SK-N-SH treated with all-trans-retinoic acid at 6 μM for 48 hours (cell line): Measurements from ENCODE around the gene TMEM139.

Experiments used
- ARNTL ChIP-seq: fragments of 450-650 bp; formaldehyde crosslinking; IDR thresholded peaks from 2 replicates; pipeline ENCODE4 v1.5.0; 2020; ENCODE audit warnings: low read depth, mild to moderate bottlenecking, moderate library complexity, borderline replicate concordance
- ESRRG ChIP-seq: fragments of 250-450 bp; sonication (Bioruptor Pico); IDR thresholded peaks from 2 replicates; pipeline ENCODE4 v1.6.1; 2021; ENCODE audit warnings: mild to moderate bottlenecking
- PPARA ChIP-seq: fragments of 250-450 bp; sonication (Bioruptor Pico); IDR thresholded peaks from 2 replicates; pipeline ENCODE4 v1.5.0; 2020; ENCODE audit warnings: mild to moderate bottlenecking, borderline replicate concordance
- RARB ChIP-seq: fragments of 250-450 bp; sonication (Bioruptor Pico); IDR thresholded peaks from 2 replicates; pipeline ENCODE4 v1.8.0; 2021; ENCODE audit warnings: mild to moderate bottlenecking, moderate library complexity
- TF ChIP-seq, protein P1 (sequence below): fragments of 250-450 bp; sonication (Bioruptor Pico); IDR thresholded peaks from 2 replicates; pipeline ENCODE4 v1.8.0; 2021; ENCODE audit warnings: low read depth, mild to moderate bottlenecking, moderate library complexity, borderline replicate concordance
- TF ChIP-seq, protein P2 (sequence below): fragments of 250-450 bp; sonication (Bioruptor Pico); IDR thresholded peaks from 2 replicates; pipeline ENCODE4 v1.8.0; 2020; ENCODE audit warnings: mild to moderate bottlenecking, moderate library complexity, borderline replicate concordance

DNA sequence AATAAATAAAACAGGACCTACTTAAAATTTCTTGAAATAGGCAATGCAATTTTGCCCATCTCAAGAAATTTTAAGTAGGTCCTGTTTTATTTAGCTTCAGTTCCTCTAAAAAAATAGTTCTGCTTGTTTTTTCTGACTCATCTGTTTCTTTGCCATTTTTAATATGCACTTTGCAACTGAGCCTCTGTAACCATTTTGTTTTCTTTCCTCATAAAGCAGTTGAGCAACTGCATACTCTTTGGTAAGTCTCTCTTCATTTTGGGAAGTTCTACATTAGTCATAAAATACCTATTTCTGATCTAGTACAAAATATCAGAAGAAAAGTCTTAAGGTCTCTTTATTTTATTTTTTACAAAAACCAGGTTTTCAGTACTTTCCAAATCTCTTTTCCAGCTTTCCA lies 44.9 kb upstream of the TMEM139 start:
- TF ChIP-seq ESRRG (no peak), ARNTL (CRISPR knock-in tag) (no peak), RARB (CRISPR knock-in tag) (no peak), PPARA (CRISPR knock-in tag) (no peak)
- TF ChIP-seq, protein P1, sequence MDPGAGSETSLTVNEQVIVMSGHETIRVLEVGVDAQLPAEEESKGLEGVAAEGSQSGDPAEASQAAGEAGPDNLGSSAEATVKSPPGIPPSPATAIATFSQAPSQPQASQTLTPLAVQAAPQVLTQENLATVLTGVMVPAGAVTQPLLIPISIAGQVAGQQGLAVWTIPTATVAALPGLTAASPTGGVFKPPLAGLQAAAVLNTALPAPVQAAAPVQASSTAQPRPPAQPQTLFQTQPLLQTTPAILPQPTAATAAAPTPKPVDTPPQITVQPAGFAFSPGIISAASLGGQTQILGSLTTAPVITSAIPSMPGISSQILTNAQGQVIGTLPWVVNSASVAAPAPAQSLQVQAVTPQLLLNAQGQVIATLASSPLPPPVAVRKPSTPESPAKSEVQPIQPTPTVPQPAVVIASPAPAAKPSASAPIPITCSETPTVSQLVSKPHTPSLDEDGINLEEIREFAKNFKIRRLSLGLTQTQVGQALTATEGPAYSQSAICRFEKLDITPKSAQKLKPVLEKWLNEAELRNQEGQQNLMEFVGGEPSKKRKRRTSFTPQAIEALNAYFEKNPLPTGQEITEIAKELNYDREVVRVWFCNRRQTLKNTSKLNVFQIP = no peak
- TF ChIP-seq, protein P2, sequence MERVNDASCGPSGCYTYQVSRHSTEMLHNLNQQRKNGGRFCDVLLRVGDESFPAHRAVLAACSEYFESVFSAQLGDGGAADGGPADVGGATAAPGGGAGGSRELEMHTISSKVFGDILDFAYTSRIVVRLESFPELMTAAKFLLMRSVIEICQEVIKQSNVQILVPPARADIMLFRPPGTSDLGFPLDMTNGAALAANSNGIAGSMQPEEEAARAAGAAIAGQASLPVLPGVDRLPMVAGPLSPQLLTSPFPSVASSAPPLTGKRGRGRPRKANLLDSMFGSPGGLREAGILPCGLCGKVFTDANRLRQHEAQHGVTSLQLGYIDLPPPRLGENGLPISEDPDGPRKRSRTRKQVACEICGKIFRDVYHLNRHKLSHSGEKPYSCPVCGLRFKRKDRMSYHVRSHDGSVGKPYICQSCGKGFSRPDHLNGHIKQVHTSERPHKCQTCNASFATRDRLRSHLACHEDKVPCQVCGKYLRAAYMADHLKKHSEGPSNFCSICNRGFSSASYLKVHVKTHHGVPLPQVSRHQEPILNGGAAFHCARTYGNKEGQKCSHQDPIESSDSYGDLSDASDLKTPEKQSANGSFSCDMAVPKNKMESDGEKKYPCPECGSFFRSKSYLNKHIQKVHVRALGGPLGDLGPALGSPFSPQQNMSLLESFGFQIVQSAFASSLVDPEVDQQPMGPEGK (CRISPR knock-in tag) = no peak
